Testis (tissue), 3 donors: Measurements from ENCODE around the gene DLX3. TPM values are rescaled to one million over a fixed set of nuclear protein-coding genes. Genes with fewer than 3 reads are reported as not detected.

ENCODE experiments used
- DNase-seq: peaks from one replicate; pipeline ENCODE4 v3.0.0-alpha.2; 2019
- H3K27ac ChIP-seq, 2 donors: fragments of 200-600 bp; sonication (generic); one replicate each; pipeline ENCODE4 v1.5.1; 2019
- H3K27me3 ChIP-seq: fragments of 200-600 bp; sonication (generic); one replicate; pipeline ENCODE4 v1.5.1; 2019
- H3K36me3 ChIP-seq: fragments of 200-600 bp; sonication (generic); one replicate; pipeline ENCODE4 v1.5.1; 2017; ENCODE audit warnings: low read depth; ENCODE audit errors: missing control alignments
- H3K4me1 ChIP-seq: fragments of 200-600 bp; sonication (generic); one replicate; pipeline ENCODE4 v1.5.1; 2019
- H3K4me3 ChIP-seq, 2 donors: fragments of 200-600 bp; sonication (generic); one replicate each; pipeline ENCODE4 v1.5.1; 2017 to 2019
- H3K9me3 ChIP-seq: fragments of 200-600 bp; sonication (generic); one replicate; pipeline ENCODE4 v1.5.1; 2017
- POLR2A ChIP-seq: fragments of 450-650 bp; IDR thresholded peaks from one replicate; pipeline ENCODE4 v1.6.1; 2017; ENCODE audit warnings: antibody characterized with exemption, mild to moderate bottlenecking, moderate library complexity
- WGBS, 2 donors: methylation state at CpG; one replicate each; pipeline ENCODE4 v1.1.5; 2018; 5-methylcytosine and 5-hydroxymethylcytosine counted together
- intact Hi-C: fragments of 100-400 bp; cut with DNase I; formaldehyde crosslinking; loops from one replicate; pipeline ENCODE4 v1.15.1; 2023; ENCODE audit warnings: low total_unique reads
- polyA plus RNA-seq: library from polyadenylated mRNA; stranded (reverse); fragments of 350-450 nt; fragmentation: Illumina TruSeq; extraction: RNeasy Lipid Tissue Mini Kit (QIAGEN cat#74804); gene quantifications from one replicate; pipeline ENCODE4 v1.2.3, GENCODE V29; 2014; ENCODE audit warnings: low read depth, low replicate concordance; ENCODE audit not compliant: insufficient read depth
- total RNA-seq, 2 donors: library from RNA; depleted of rRNA; stranded (reverse); fragments of >200 nt; gene quantifications; one replicate each; pipeline ENCODE4 v1.2.3, GENCODE V29; 2016
- TF ChIP-seq, protein P1 (sequence below), 3 experiments: fragments of 450-650 bp in 2 of 3; fragments of 200-600 bp in 1 of 3; sonication (generic) in 1 of 3; IDR thresholded peaks; one replicate each; pipeline ENCODE4 v1.5.1; 2016 to 2019; ENCODE audit warnings: antibody characterized with exemption in 3 of 3, mild to moderate bottlenecking in 2 of 3, moderate library complexity in 1 of 3

The DLX3 gene
- total and polyA plus RNA-seq, 3 donors from 2014 or later: 1.0 to 1.5 (median 1.4) TPM

GRCh38 chr17:49984776-49985175 is 10.2 kb downstream of the DLX3 start:
- H3K9me3 ChIP-seq: no peaks in the 10 kb centered on the region
- H3K4me1 ChIP-seq: no peaks in the 10 kb centered on the region
- no peaks in the 10 kb centered on the region for H3K36me3 ChIP-seq
- H3K4me3 ChIP-seq: no peak overlapping the region
- TF ChIP-seq, protein P1, sequence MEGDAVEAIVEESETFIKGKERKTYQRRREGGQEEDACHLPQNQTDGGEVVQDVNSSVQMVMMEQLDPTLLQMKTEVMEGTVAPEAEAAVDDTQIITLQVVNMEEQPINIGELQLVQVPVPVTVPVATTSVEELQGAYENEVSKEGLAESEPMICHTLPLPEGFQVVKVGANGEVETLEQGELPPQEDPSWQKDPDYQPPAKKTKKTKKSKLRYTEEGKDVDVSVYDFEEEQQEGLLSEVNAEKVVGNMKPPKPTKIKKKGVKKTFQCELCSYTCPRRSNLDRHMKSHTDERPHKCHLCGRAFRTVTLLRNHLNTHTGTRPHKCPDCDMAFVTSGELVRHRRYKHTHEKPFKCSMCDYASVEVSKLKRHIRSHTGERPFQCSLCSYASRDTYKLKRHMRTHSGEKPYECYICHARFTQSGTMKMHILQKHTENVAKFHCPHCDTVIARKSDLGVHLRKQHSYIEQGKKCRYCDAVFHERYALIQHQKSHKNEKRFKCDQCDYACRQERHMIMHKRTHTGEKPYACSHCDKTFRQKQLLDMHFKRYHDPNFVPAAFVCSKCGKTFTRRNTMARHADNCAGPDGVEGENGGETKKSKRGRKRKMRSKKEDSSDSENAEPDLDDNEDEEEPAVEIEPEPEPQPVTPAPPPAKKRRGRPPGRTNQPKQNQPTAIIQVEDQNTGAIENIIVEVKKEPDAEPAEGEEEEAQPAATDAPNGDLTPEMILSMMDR (IDR thresholded peaks at IDR 0.05): no peak
- no peak for TF ChIP-seq POLR2A
- H3K27ac ChIP-seq: no peak overlapping the region
- no peaks in the 10 kb centered on the region for H3K27me3 ChIP-seq
- 72 to 100% methylated on average over 1 to 2 of the region's 2 CpGs for WGBS, 2 donors
- intact Hi-C loops: no loop called here
- no peak for DNase-seq

DNA sequence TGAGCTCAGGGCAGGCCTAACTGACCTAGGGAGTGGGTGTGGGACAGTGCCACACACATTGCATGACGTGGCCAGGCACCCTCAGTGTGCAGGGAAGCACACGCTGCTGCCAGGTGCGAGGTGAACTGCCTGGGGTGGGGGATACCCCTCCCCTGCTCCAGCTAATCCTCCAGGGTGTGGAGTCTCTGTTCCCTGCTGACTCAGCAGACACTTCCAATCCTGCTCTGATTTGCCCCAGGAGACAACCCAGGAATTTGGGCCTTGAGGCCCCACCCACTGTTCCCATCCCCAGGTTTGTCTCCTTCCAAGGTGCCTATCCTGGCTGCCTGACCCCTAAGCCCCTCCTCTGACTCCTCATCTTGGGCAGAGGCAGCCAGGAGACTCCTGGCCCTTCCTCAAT is 10.7 kb downstream of the DLX3 start:
- H3K36me3 ChIP-seq: no peaks in the 10 kb centered on the region
- H3K27ac ChIP-seq: no peak overlapping the region
- intact Hi-C loops: no loop called here
- DNase-seq: no peak
- TF ChIP-seq, protein P1 (IDR thresholded peaks at IDR 0.05): no peak
- TF ChIP-seq POLR2A: no peak
- no peak overlapping the region for H3K4me3 ChIP-seq
- 82% methylated on average over 3 of the region's 3 CpGs; no CpG with 5 or more reads in 1 of the 2 donors for WGBS, 2 donors
- H3K27me3 ChIP-seq: no peaks in the 10 kb centered on the region
- no peaks in the 10 kb centered on the region for H3K9me3 ChIP-seq
- H3K4me1 ChIP-seq: no peaks in the 10 kb centered on the region

- Histone ChIP-seq H3K27ac (no peak overlapping the region), H3K4me3 (no peak overlapping the region), H3K9me3 (no peaks in the 10 kb centered on the region), H3K36me3 (no peaks in the 10 kb centered on the region), H3K4me1 (no peaks in the 10 kb centered on the region), H3K27me3 (no peaks in the 10 kb centered on the region)
- 65 to 71% methylated on average over 3 to 7 of the region's 7 CpGs for WGBS, 2 donors
- intact Hi-C loops: no loop called here
- TF ChIP-seq, protein P1 (IDR thresholded peaks at IDR 0.05): no peak
- TF ChIP-seq POLR2A: no peak
- no peak for DNase-seq
Observed at GRCh38 chr17:49980703-49981197, 14.3 kb downstream of the DLX3 start.

DNA sequence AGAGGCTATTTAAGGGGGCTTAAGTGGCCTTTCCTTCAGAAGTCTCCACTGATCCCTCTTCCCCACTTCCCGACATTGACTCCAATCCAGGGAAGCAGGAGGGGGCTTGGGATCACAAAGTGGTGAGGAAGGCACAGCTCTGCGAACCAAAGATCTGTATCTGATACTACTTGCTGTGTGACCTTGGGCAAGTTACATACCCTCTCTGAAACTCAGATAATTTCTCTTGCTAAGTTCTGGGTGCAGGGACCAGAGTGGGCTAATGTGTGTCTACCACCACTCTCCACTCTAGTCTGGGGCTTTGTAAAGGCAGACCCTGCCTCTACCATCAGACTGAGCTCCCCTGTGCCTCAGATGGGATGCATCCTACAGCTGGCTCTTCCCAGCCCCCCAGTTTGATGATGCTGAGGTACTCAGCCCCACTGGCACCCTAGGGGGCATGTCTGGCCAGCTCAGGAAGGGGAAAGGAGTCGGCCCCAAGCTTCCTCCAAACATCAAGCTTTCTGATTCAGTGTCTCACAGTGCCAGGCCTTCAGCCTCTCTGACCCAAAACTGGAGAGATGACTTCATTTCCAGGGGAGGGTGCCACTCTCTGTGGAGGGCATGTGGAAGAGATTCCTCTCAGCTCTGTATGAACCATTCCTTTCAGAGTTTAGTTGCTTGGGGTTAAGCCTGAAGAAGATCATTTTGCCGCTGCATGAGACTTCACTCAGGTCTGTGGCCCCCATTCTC is 15.1 kb downstream of the DLX3 start:
- no peaks in the 10 kb centered on the region for H3K36me3 ChIP-seq
- no peak overlapping the region for H3K27ac ChIP-seq
- no peaks in the 10 kb centered on the region for H3K4me1 ChIP-seq
- H3K27me3 ChIP-seq: no peaks in the 10 kb centered on the region
- 73 to 81% methylated on average over 3 to 4 of the region's 4 CpGs for WGBS, 2 donors
- TF ChIP-seq POLR2A: no peak
- TF ChIP-seq, protein P1 (IDR thresholded peaks at IDR 0.05): no peak
- H3K4me3 ChIP-seq: no peak overlapping the region
- intact Hi-C loops: no loop called here
- no peak for DNase-seq
- H3K9me3 ChIP-seq: no peaks in the 10 kb centered on the region

GRCh38 chr17:49978501-49978900 is 16.5 kb downstream of the DLX3 start:
- H3K4me1 ChIP-seq: no peaks in the 10 kb centered on the region
- no peaks in the 10 kb centered on the region for H3K36me3 ChIP-seq
- 80 to 89% methylated on average over 13 of the region's 13 CpGs for WGBS, 2 donors
- TF ChIP-seq, protein P1 (IDR thresholded peaks at IDR 0.05): no peak
- no peak for TF ChIP-seq POLR2A
- intact Hi-C loops: no loop called here
- H3K27ac ChIP-seq: no peak overlapping the region
- H3K27me3 ChIP-seq: no peaks in the 10 kb centered on the region
- no peaks in the 10 kb centered on the region for H3K9me3 ChIP-seq
- DNase-seq: no peak
- H3K4me3 ChIP-seq: no peak overlapping the region
